Activated CD4-positive, alpha-beta T cell treated with anti-CD3 and anti-CD28 coated beads, Interleukin-2, Interleukin-4, amounts not matched to agents 100 ng/mL and 50 ng/mL, durations not matched to agents 16 hours and 8 hours (primary cell): ENCODE measurements around the gene MAPT.
"Not testable (repeated sequence)": the region's sequence is repeated elsewhere in the genome, so short reads cannot be mapped to it uniquely, and the experiment has no call there.

ENCODE experiments used
- DNase-seq: peaks from one replicate; pipeline ENCODE4 v3.0.0-alpha.2; 2020; ENCODE audit warnings: low spot score

Gene MAPT

DNA sequence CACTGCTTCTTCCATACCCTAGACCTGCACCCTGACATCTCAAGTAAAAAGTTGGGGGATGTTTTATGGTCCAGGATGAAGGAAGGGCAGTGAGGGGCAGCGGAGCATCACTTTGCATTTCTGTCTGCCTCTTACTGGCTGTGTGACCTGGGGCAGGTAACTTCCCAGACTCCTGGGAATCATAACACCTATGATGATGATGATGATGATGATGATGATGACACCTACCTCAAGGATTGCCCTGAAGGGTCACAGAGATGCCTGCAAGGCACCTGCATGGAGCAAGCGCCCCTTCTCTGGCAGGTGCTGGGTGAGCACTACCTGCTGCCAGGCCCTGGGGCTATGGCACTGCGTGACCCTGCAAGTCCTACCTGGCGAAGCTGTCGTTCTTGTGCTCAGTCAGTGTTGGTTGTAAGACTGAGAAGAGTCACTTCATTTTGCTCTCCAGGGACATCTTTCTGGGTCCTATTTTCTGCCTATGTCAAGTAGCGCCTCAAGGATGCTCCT is 58.5 kb downstream of the MAPT start:
- DNase-seq, result no peak

DNA sequence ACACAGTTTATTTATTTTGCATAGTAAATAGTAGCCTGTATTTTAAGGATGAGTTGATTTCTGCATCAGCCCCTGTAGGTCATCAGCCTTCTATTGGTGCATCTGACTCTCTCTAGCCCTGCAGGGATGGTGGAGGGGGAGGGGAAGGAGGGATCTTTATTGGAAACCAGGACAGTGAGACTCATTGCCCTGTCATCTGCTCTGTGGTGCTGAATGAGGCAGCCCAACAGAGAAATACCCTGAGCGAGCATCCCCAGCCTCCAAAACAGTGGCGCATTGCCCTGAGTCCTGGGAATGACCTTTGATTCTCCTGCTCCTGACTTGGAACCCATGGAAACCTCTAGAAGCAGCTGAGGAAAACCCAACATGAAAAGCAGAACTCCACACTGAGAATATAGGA is 59.2 kb downstream of the MAPT start:
- DNase-seq, result no peak

DNA sequence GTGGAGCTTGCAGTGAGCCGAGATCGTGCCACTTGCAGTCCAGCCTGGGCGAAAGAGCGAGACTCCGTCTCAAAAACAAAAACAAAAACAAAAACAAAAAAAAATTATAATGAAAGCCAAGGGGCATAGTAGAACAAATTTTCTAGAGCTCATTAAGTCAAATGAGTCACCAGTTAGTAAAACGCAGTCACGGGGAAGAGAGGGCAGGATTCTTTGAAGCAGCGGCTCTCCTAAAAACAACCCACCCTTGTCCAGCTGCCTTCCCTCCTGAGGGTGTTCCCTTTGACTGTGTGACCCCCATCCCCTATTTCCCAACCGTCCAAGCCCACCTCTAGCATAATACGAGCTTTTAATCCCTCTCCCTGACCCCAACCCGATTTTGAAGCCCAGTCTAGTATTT is 60.6 kb downstream of the MAPT start:
- no peak for DNase-seq

DNA sequence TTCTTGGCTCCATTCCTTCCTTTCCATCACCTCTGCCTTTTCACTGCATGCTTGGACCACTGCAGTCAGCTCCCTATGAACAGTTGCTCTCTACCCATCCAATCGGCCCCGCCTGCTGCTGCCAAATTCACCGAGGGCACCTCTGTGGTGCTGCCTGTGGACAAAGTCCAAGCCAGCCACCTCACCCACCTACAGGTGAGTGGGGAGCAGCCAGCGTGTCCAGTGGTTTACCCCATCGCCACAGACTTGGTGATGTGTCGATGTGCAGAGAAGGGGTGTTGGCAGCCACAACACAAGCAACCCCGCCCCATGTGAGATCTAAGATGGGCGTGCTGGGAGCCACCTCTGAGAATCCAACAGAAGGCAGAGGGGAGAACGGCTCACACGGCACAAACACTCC is 61.0 kb downstream of the MAPT start:
- DNase-seq, result no peak

DNA sequence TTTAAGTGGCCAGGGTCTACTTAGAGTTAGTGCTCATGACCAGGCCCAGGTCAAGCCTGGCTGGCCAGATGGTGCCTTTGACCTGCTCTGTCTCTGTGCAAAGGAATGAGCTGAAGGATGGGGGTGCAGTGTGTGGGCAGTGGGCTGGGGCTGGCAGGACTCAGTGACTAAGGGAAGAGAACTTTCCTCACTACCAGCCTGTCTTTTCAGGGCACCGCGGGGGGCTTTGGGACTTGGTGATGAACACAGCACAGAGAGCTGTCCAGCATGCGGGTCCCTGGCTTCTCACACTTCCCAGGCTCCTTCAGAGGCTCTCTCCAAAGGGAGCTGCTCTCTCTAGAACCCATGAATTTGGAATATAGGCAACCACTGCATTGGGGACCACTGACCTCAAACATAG is 61.7 kb downstream of the MAPT start:
- DNase-seq, result no peak

DNA sequence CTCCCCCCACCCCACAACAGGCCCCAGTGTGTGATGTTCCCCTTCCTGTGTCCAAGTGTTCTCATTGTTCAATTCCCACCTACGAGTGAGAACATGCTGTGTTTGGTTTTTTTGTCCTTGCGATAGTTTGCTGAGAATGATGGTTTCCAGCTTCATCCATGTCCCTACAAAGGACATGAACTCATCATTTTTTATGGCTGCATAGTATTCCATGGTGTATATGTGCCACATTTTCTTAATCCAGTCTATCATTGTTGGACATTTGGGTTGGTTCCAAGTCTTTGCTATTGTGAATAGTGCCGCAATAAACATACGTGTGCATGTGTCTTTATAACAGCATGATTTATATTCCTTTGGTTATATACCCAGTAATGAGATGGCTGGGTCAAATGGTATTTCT is 62.4 kb downstream of the MAPT start:
- not testable (repeated sequence) for DNase-seq

DNA sequence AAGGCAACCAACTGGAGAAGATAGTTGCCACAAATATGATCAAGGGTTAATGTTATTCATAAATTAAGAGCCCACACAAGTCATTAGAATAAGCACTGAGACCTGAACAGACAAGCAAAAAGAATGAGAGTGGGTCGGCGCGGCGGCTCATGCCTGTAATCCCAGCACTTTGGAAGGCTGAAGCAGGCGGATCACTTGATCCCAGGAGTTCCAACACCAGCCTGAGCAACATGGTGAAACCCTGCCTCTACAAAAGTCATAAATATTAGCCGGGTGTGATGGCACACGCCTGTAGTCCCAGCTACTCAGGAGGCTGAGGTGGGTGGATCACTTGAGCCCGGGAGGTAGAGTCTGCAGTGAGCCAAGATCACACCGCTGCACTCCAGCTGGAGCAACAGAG is 64.0 kb downstream of the MAPT start:
- DNase-seq, result no peak

DNA sequence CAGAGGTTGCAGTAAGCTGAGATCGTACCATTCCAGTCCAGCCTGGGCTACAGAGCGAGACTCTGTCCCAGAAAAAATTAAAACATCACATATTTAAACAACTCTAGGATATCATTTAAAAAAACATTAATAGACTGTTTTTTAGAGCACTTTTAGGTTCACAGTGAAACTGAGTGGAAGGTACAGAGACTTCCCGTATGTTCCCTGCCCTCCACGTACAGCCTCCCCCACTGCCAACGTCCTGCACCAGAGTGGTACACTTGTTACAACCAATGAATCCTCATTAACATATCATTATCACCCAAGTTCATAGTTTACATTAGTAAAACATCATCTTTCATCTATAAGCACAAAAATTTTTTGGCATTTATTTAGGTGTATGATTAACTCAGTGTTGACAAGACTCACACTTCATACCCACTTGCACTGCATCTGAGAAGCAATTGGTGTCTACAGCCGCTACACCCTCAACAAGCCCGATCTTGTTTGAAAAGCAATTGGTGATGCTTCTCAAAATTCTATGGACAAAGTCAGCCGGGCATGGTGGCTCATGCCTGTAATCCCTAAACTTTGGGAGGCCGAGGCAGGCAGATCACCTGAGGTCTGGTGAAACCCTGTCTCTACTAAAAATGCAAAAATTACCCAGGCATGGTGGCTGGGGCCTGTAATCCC is 64.8 kb downstream of the MAPT start:
- DNase-seq, result no peak

DNA sequence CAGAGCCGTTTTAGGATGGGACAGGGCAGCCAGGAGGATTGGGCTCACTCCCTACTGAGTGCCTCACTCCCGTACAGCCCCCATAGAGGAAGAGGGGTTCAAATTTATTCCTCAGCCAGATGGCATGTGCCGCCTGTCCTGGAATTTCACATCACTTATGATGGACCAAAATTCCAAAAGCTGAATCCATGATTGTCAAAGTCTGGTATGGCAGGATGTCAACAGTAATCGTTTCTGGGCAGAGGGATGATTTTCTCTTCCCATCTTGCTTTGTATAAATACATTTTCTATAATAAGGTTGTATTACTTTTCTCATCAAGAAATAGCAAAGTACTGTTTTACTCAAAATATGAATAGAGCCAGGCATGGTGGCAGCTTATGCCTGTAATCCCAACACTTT is 66.0 kb downstream of the MAPT start:
- DNase-seq, result no peak

DNA sequence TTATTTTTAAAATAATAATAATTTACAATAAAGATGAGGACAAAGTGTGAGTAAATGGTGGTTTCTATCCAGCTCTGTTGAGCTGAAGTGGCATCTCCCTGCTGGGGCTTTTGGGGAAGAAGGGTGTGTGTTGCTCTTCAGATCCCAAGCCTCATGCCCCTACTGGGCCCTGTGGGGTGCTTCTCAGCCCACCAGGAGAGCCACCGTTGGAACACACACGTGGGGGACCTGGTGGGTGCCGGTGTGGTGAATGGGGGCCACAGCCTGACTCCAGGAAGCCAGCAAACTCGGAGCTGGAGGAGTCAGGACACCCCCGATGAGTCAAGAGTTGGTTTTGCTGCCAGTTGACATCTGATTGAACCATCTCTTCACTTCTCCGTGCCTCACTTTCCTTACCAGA is 66.9 kb downstream of the MAPT start:
- no peak for DNase-seq

DNA sequence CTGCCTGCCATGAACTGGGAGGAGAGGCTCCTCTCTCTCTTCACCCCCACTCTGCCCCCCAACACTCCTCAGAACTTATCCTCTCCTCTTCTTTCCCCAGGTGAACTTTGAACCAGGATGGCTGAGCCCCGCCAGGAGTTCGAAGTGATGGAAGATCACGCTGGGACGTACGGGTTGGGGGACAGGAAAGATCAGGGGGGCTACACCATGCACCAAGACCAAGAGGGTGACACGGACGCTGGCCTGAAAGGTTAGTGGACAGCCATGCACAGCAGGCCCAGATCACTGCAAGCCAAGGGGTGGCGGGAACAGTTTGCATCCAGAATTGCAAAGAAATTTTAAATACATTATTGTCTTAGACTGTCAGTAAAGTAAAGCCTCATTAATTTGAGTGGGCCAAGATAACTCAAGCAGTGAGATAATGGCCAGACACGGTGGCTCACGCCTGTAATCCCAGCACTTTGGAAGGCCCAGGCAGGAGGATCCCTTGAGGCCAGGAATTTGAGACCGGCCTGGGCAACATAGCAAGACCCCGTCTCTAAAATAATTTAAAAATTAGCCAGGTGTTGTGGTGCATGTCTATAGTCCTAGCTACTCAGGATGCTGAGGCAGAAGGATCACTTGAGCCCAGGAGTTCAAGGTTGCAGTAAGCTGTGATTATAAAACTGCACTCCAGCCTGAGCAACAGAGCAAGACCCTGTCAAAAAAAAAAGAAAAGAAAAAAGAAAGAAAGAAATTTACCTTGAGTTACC is 68.0 kb downstream of the MAPT start:
- no peak for DNase-seq

DNA sequence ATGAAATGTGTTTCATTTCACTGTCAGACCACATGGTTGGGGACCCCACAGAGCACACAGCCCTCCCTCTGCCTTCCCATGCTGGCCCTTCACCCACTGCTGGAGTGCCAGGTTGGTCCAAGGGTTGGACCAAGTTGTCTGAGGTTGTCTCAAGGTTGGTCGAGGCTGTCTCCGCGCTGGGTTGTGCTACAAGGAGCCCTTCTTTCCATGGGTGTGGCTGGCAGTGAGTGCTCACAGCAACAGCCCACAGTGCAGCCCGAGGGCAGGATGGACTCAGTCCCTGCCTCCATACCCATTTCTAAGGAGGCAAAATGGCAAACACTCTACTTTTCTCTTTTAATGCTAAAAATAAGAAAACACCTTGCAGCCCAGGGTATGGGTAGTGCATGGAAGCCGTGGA is 68.9 kb downstream of the MAPT start:
- no peak for DNase-seq

DNA sequence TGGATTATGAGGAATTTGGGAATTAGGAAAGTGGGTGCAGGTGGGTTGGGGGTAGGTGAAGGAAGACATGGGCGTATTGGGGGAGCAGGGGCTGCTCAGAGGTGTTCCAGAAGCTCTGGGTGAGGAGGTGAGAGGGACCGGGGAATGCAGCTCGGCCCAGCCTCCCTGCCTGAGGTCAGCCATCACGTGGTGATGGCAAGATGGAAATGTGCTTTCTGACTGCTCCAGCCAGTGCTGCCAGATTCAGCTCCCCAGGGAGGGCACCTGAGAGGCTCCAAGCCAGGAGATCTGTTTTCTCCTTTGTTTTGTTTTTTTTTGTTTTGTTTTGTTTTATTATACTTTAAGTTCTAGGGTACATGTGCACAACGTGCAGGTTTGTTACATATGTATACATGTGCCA is 69.5 kb downstream of the MAPT start:
- DNase-seq, result no peak

DNA sequence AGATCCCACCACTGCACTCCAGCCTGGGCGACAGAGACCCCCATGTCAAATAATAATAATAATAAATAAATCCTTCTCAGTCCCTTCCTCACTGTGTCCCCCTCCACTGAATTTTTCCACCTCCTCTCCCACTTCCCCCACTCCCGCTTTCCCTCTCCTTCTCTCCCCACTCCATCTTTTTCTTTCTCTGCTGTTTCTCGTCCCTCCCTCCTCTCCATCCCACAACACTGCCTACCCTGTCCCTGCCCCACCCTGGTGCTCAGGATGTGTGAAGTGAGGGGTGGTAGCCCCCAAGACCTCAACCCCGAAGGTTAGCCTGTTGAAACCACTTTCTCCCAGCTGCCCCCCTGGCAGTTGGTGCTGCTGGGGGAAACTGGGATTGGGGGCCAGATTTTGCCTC is 70.3 kb downstream of the MAPT start:
- DNase-seq, result no peak

DNA sequence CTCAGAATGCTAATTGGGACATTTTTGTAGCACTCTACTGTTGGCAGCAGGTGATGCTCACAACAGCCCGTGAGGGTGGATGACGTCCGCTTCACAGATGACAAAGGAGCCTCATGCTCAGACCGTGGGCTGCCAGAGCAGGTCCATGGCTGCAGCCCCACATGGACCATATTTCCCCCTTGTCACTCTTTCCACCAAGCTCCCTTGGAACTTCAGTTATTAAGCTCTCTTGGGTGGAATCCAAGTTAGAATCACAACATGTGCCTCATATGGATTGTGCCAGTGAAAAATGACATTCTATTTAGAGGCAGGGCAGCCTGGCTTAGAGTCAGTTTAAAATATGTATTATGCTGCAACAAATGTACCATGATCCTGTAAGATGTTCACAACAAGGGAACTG is 71.5 kb downstream of the MAPT start:
- no peak for DNase-seq

DNA sequence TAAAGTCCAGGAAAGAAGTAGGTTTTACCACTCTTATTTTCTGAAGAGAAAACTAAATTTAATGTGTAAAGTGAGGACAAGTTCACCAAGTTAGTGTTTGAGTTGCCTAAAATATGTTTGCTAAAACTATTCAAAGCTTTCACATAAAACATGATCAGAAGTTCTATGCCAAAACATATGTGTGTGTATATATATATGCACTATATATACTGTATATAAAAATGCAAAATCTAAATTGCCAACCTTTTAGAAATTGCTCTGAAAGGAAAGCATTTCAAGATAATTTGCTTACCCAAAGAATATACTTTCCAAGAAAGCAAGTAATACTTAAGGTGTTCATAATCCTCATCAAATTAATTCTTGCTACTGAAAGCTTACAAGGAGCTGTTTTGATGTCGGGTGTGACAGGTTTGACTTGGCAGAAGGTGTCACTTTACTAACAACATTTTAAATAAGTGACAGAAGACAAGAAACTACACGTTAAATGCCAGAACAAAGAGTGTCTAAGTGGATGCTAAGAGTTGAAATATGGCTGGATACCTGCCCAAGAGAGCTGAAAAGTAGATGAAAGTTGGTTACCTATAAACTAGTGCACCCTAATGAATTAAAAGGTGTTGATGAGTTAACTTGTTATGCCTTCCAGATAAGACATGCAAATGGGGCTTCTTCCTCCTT is 72.4 kb downstream of the MAPT start:
- no peak for DNase-seq

DNA sequence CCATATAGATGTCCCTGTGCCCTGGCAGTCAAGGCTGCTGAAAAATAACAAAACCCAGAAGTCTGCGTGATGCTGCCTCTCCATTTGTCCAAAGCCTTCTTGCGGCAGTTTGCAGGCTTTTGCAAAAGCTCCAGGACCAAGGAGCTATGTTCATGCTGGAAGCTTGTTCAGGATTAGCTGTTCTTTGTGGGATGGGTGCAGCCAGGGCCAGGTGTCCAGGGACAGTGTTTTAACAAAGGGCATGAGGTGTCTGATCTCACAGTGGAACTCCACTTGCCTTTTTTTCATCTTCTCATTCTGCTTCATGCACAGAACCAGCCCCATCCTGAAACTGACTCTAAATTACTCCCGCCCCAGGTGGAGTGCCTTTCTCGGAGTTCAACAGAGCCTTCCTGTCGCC is 73.0 kb downstream of the MAPT start:
- no peak for DNase-seq

DNA sequence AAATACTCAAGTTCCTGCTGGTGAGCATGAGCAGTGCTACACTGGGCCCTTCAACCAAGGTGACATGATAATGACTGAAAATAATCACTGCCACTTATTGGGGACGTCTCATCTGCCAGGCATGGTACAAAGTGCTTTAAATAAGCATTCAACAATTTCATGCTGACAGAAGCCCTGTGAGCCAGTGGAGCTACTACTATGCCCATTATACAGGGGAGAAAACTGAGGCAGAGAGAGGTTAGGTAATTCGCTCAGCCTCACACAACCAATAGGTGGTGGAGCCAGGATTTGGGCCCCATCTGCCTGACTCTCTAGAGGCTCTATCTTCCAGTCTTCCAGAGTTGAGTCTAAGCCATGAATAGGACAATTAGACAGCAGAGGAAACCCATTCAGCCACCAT is 74.4 kb downstream of the MAPT start:
- no peak for DNase-seq

DNA sequence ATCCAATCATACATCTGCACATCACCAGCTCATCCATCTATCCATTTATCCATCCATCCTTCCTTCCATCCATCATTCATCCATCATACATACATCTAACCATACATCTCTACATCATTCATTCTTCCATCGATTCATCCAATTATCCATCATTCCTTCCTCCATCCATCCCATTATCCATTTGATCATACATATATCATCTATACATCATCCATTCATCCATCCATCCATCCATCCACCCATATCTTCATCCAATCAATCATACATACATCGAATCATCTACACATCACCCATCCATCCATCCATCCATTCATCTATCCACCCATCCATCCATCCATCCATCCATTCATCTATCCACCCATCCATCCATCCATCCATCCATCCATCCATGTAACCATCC is 75.4 kb downstream of the MAPT start:
- no peak for DNase-seq

DNA sequence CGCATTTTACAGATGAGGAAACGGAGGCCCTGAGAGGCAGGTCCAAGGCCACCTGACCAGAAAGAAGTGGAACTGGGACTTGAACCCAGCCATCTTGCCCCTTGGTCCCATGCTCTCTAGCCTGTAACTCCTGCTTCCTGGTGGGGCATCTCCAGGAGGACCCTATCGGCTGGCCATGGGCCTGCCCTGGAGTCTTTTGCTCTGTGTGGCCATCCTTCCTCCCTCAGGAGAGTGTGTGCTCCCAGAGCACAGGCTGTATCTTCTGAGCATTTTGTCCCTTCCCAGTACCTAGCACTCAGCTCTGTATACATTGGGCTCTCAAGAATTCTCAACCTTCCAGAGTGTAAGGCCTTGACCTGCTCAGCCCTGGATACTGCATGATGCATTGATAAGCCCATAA is 76.3 kb downstream of the MAPT start:
- DNase-seq, result no peak

DNA sequence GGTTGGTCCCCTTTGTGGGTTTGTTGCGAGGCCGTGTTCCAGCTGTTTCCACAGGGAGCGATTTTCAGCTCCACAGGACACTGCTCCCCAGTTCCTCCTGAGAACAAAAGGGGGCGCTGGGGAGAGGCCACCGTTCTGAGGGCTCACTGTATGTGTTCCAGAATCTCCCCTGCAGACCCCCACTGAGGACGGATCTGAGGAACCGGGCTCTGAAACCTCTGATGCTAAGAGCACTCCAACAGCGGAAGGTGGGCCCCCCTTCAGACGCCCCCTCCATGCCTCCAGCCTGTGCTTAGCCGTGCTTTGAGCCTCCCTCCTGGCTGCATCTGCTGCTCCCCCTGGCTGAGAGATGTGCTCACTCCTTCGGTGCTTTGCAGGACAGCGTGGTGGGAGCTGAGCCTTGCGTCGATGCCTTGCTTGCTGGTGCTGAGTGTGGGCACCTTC is 77.4 kb downstream of the MAPT start:
- no peak for DNase-seq

DNA sequence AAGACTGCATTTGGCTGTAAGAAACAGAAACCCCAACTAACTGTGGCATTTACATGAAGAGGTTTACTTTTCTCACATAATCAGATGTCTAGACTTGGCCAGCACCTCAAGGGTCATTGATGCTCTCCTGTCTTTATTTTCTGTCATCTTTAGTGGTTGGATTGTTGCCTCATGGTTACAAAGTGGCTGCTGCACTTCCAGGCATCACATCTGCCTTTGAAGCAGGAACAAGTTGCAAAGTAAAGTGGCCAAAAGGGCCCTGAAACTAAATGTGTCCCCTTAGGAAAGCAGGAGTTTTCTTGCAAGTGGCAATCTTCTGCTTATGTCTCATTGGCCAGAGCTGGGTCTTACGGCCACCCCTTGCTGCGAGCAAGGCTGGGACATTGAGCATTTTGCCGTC is 78.2 kb downstream of the MAPT start:
- no peak for DNase-seq

DNA sequence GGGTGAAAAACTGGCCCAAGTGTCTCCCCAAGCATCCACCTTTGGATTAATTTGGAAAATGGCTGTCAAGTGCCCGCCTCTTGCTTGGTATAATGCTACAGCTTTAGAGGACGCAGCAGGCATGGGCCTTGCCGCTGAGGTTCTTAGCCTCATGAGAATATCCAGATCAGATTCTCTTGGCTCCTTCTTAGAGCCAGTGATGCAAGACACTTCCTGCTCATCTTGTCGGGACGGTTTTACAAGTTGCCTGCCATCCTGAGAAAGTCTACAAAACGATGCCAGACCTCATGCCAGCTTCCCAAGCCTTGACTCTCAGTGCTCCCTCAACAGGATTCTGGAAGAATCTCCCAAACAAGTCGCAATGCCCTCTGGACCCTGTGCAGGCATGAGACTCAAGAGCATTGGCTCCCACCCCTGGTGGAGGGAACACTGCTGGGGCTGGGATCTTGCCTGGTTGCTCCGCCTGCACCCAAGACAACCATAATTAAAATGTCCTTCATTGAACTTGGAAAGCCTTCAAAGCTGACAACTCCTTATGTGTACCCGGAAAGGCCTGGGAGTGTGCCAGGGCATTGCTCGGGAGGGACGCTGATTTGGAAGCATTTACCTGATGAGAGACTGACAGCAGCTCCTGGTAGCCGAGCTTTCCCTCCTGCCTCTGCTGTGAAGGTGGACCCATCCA is 78.9 kb downstream of the MAPT start:
- DNase-seq, result no peak
